NCI-H446 treated with DMSO at 0.1 percent for 48 hours (cell line): ENCODE results near the gene CPOX.
"Not testable (repeated sequence)": the region's sequence is repeated elsewhere in the genome, so short reads cannot be mapped to it uniquely, and the experiment has no call there.

Experiments
- DNase-seq: peaks from one replicate; lab custom pipeline; 2025; lab: John Stamatoyannopoulos, UW

Gene CPOX

GRCh38 chr3:98561727-98562521, 31.5 kb downstream of the CPOX start:
- no peak for DNase-seq

DNA sequence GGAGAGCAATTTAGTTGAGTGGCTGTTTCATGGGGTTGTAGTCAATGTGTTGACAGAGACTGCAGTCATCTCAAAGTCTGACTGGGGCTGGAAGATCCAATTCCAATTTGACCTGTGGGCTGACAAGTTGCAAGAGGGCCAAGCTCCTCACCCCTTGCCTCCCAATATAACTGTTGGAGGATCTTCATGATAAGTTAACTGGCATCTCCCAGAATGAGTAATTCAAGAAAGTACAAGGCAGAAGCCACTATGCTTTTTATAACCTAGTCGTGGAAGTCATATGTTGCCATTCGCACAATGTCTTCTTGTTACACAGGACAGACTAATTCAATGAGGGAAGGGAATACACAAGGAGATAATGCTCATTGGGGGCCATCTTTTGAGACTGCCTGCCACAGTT, 32.5 kb downstream of the CPOX start:
- DNase-seq, result no peak

- not testable (repeated sequence) for DNase-seq
Measured at GRCh38 chr3:98559769-98560168, 33.6 kb downstream of the CPOX start.

DNA sequence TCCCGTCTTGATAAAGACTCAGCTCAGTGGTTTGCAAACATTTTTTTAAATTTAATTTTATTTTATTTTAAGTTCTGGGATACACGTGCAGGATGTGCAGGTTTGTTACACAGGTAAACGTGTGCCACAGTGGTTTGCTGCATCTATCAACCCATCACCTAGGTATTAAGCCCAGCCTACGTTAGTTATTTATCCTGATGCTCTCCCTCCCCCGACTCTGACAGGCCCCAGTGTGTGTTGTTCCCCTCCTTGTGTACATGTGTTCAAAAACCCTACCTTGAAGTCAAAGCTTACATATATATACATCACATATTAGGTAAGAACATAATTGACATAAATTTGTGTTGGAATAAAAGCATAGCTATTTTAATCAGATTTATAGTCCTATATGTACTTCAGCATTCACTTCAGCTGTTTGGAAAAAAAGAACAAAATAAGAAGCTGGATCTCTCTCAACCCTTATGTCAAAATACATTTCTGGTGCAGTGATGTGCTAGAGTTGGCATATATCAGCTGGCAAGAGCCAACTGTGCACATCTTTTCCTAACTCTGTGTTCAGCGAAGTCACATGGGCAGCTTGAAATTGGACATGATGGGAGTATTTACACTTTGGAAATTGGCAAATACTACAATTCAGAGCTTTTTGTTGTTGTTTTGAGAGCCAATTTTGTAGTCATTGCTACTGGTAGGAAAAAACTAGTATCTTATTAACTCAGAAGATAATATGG, 35.1 kb downstream of the CPOX start:
- DNase-seq, result no peak

DNA sequence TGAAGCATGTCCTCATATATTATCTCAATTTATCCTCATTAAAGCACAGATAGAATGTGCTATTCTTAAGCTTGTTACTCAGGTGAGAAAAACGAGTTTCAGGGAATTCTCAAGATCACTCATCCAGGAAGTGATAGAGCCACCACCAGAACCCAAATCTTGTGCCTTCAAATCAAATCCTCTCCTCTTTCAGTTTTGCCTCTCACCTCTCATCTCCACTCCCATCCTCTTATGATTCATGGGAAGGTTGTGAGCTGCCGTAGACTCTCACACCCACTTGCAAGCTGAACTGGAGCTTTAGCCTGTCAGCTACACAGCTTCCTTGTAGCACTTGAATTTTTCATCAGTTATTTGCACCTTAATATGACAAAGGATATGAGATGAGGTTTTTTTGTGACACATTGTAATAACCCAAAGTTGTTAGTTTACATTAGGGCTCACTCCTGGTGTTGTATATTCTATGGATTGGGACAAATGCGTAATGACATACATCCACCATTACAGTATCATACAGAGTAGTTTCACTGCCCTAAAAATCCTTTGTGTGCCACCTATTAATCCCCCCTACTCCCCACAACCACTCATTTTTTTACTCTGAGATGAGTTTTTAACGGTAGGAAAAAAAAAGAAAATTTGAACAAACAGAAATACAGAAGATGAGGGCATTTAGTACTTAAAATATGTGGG, 35.9 kb downstream of the CPOX start:
- DNase-seq, result no peak

DNA sequence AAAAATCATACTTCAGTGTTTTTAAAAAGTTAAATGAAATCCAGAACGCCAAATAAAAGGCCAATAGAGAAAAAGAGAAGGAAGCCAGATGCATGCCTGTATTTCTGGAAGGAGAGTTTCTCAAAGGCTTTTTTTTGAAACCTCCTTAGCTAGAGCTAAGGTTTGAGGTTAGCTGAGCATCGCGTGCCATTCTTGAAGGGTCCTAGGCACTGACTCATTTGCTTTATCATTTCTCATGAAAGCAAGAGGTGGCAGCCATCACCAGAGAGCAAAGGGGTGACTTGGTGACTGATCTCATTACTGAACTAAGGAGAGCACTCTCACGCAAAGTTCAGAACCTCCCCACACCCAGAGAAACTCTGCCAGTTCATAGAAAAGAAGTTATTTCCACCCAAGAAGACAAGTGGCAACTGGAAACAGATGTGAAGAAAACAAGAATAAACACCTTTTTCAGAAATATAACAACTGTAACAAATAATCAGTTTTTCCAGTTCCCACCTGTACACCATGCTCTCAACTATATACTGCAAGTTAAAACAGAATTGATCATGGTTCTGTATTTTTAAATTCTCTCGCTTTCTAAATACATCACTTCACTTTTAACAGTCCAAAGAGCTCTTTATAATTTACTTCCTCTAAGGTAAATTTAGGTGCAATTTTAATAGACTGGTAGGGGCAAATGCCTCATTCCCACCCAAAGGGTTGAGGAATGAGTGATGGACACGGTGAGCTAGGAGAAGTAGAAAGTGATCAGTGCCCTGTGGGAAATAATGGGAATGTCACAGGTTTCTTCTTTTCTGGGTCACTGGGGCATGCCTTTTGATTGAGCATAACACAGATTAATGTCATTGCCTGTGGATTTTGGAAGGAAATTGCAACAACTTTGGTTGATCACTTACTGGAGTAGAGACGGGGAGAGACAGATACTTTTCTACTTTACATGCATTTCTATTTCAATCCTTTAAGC, 37.0 kb downstream of the CPOX start:
- DNase-seq, result no peak

DNA sequence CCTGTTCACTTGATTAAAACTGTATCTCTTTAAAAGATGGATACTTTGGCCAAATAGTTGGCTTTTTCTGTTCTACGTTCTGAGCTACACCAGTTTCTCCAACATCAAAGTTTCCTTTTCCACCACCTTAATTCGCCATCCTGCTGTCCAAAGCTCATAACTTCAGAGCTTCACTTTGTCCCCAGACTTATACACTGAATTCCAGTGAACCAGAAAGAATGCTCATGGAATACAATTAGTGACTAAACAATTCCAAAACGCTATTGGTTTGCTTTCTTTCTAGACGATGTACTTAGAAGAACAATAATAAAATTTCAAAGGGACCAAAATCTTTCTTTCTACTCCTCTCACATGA, 38.4 kb downstream of the CPOX start:
- no peak for DNase-seq

GRCh38 chr3:98554580-98554979, 38.8 kb downstream of the CPOX start:
- DNase-seq, result no peak

GRCh38 chr3:98553753-98554152, 39.7 kb downstream of the CPOX start:
- DNase-seq, result no peak

DNA sequence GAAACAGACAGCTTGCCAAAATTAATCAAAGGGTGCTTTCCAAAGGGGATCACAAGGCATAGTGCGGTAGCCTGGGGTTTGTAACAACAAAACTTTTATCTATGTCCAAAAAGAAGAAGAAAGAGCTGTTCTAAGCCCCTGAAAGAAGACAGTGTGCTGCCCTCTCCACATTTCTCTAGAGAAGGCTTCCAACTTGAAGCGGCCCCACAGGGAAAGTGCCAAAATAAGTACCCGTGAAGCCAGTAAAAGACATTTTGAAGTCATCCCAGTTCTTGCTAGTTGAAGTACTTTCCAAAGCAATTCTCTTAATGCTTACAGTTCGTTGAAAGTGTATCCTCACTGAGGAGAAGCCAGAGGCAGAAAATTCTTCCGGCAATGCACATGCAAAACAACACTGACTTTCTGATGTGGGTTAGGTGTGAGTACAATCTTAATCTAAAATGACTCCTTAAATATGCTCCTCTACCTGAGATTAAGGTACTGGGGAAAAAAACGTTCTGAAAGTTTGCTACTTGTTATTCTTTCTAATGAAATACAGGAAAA, 40.3 kb downstream of the CPOX start:
- DNase-seq, result no peak

DNA sequence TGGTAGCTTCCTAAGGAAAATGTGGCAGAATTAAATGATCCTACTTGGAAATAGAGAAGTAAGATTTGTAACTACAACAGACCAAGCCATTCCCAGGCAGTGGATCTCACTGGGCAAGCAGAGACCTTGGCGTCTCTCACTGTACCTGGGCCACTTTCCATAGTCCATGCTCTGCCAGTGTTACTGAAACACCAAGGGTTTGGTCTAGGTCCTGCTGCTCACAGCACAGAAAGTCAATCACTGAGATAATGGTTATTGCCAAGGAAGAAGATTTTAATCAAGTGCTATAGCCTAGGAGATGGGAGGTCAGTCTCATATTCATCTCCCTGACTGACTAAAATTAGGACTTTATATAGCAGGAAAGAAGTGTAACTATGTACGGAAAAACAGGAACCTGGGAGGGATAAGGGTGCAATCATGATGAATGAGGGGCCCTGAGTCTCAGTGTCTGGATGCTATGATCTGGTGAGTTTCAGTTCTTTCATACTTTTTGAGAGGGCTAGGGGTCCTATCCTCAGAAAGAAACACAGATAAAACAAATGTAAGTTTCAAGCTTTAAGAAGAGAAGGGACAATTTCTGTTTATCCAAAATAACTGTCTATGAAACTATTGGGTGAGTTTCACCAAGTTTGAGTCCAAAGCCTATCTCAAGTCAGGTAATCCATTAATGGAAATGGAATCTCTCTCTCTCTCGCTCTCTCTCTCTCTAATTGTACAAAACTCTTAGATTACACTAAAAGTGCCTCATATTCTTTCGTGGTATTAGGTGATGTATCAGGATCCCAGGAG, 41.0 kb downstream of the CPOX start:
- no peak for DNase-seq

GRCh38 chr3:98551754-98552153, 41.7 kb downstream of the CPOX start:
- DNase-seq, result no peak

GRCh38 chr3:98551236-98551635, 42.2 kb downstream of the CPOX start:
- no peak for DNase-seq

GRCh38 chr3:98550833-98551232, 42.6 kb downstream of the CPOX start:
- DNase-seq, result no peak

- no peak for DNase-seq
Measured at GRCh38 chr3:98548544-98548943, 44.9 kb downstream of the CPOX start.

DNA sequence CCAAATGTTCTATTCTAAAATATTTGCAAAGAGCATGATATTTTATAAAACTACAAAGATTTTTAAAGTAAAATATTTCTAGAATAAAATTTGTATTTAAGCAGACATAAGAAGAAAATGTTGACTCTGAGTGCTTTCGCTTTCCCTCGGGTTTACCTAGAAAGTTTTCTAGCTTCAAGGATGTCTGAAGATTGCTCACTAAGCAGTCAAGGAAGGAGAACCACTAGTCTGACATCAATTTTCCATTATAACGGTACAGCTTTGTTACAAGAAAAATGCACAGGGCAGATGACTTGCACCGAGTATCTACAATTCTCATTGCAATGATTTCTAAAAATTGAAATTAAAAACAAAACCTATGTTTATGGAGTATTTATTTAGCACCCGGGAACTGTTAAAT, 47.5 kb downstream of the CPOX start:
- no peak for DNase-seq

DNA sequence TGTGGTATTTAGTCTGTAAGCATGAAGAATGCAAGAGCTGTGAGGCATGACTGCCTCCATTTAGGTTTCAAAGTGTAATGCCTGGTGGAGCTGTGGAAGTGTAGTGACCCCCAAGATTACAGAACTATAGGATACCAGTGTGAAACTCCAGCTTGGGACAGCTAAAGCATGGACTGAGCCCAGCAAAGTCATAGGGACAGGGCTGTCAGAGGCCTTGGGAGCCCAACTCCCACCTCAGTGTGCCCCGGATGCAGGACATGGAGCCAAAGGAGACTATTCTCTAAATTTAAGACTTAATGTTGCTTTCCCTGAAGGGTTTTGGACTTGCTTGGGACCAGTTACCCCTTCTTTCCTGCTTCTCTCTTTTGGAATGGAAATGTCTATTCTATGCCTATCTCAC, 50.8 kb downstream of the CPOX start:
- no peak for DNase-seq

DNA sequence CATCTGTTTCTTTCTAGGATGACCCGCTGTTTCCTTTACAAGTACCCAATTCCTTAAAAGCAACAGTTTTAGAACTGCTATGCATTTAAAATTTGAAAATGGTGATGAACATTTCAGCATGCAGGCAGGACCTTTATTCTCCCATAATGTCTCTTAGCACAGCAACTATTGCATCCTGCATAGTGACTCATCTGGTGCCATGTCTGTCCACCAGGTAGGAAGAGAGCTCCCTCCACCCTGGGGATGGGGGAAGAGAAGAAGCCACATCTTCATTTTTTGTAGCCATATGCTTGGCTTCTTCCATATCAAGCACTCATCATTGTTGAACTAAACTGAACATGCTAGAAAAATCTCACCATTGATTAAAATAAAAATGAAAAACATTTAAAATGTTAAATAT, 51.7 kb downstream of the CPOX start:
- no peak for DNase-seq

- no peak for DNase-seq
Measured at GRCh38 chr3:98540346-98540745, 53.1 kb downstream of the CPOX start.

DNA sequence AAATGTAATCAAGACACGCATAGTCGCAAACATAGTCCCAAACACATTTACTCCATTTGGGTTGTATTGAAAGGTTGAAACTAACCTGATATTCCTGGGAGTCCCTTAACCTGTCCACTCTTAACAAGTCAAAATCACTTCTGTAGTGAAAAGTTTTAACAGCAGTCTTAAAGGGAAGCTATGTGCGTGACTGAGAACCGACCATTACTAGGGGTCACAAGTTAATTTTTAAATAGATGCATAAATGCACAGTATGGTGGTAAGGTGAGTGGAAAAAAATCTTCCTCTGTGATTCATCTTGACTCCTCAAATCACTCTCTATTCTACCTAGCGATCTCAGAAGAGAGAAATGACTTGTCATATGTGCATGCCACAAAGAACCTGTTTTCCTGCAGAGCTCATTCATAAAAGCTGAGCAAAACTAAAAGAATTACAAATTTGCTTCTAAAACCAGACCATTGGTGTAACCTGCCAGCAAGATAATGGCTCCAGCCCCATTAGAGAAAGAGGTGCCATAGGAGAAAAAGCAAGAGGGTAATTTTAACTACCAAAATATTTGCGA, 56.9 kb downstream of the CPOX start:
- DNase-seq, result no peak

DNA sequence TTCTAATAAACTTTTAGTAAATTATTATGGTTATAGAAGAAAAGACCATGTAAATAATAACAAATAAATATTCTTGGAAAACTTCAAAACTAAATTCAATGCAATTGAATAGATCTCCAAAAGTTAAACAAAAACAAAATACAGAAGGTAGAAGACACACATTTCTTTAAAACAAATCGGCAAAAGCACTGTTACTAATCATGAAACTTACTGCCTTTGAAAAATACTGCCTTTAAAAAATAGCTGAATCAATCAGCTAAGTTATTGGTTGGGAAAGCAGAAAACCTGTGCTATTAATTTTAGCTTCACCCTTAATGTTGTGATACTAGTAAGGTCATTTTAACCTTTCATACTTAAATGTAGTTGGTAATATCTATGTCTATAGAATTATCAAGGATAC, 58.7 kb downstream of the CPOX start:
- DNase-seq, result no peak
